OCI-LY3 (cell line): ENCODE results near the gene TEX48.

Source experiments
- EZH2phosphoT487 ChIP-seq: fragments of 200-600 bp; shearing (Covaris generic); IDR thresholded peaks from 2 replicates; pipeline ENCODE4 v1.6.1; 2018; ENCODE audit warnings: antibody characterized with exemption, mixed run types, low read depth
- TF ChIP-seq, protein P1 (sequence below): fragments of 200-600, 300-600 bp; sonication (generic); IDR thresholded peaks from 2 replicates; pipeline ENCODE4 v1.5.1; 2014; ENCODE audit warnings: antibody characterized with exemption, low read length, low read depth

DNA sequence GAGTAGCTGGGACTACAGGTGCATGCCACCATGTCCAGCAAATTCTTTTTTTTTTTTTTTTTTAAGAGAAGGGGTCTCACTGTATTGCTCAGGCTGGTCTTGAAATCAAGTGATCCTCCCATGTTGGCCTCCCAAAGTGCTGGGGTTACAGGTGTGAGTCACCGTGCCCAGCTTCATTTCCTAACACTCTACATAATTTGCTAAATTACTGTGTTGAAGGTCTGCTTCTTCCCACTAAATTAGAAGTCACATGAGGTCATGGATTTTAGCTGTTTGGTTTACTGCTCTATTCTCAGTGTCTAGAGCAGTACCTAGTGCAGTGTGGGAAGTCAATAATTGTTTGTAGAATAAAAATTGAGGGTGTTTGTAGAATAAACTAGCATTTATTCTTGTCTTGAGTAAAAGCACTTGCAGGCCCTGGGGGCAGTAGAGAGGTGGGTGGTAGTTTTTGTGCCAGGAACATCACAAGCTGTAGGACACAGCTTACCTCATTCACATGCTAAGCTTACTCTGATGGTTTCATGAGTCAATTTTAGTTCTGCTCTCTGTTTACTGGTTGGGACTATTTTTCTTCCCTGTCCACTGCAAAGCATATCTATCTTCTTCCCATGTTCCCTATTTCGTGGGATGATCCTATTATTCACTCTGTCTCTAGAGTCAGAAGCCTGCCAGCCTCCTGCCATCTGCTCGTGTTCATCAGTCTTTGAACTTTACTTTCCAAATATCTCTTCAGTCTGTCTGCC is 7.0 kb downstream of the TEX48 start:
- TF ChIP-seq, protein P1, sequence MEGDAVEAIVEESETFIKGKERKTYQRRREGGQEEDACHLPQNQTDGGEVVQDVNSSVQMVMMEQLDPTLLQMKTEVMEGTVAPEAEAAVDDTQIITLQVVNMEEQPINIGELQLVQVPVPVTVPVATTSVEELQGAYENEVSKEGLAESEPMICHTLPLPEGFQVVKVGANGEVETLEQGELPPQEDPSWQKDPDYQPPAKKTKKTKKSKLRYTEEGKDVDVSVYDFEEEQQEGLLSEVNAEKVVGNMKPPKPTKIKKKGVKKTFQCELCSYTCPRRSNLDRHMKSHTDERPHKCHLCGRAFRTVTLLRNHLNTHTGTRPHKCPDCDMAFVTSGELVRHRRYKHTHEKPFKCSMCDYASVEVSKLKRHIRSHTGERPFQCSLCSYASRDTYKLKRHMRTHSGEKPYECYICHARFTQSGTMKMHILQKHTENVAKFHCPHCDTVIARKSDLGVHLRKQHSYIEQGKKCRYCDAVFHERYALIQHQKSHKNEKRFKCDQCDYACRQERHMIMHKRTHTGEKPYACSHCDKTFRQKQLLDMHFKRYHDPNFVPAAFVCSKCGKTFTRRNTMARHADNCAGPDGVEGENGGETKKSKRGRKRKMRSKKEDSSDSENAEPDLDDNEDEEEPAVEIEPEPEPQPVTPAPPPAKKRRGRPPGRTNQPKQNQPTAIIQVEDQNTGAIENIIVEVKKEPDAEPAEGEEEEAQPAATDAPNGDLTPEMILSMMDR: no peak
- TF ChIP-seq EZH2phosphoT487: no peak
